ENCODE data around the gene ALDH8A1. TPM values are rescaled to one million over a fixed set of nuclear protein-coding genes. Genes with fewer than 3 reads are reported as not detected.

The ALDH8A1 gene
- total RNA-seq, 1 donor from 2014 or later, result 0.41 TPM

GRCh38 chr6:134990262-134990661 is 40.4 kb upstream of the ALDH8A1 start:
- no peak for TF ChIP-seq EZH2 (IDR thresholded peaks at IDR 0.05; ENCODE audit: insufficient read depth, low read length)
- no peak for TF ChIP-seq CTCF (IDR thresholded peaks at IDR 0.05; ENCODE audit: insufficient read depth, low read depth, low read length)
- Histone ChIP-seq H3K79me2 (ENCODE audit: insufficient read depth, low read length) (no peaks in the 10 kb centered on the region), H3K4me3 (ENCODE audit: insufficient read depth, low read depth, low read length) (no peak overlapping the region), H3K27me3 (ENCODE audit: insufficient read depth, low read length) (no peaks in the 10 kb centered on the region), H3K9ac (ENCODE audit: low read length) (no peak overlapping the region), H3K4me2 (ENCODE audit: low read length) (no peak overlapping the region), H4K20me1 (ENCODE audit: insufficient read depth, low read length) (no peaks in the 10 kb centered on the region), H3K4me1 (ENCODE audit: insufficient read depth, low read length) (no peaks in the 10 kb centered on the region), H3K36me3 (ENCODE audit: insufficient read depth, low read length) (peaks cover 12% of the 10 kb centered on the region), H3K9me3 (ENCODE audit: insufficient read depth, low read depth, low read length) (no peaks in the 10 kb centered on the region), H2AFZ (ENCODE audit: low read depth, low read length) (no peak overlapping the region), H3K27ac (ENCODE audit: low read depth, low read length) (no peak overlapping the region)
- H3K4me3 Mint-ChIP-seq (ENCODE audit: unreplicated experiment), result no peak overlapping the region
- peaks cover 2% of the 10 kb centered on the region for H3K36me3 Mint-ChIP-seq (ENCODE audit: low read depth, unreplicated experiment)
- H3K4me1 Mint-ChIP-seq (ENCODE audit: low read depth, unreplicated experiment), result no peaks in the 10 kb centered on the region
- H3K9me3 Mint-ChIP-seq (ENCODE audit: unreplicated experiment), result no peaks in the 10 kb centered on the region
- DNase-seq (ENCODE audit: low read depth), result no peak
- H3K27ac Mint-ChIP-seq (ENCODE audit: unreplicated experiment), result no peak overlapping the region
- FAIRE-seq, result no peak
- no peaks in the 10 kb centered on the region for H3K27me3 Mint-ChIP-seq (ENCODE audit: low read depth, unreplicated experiment)

DNA sequence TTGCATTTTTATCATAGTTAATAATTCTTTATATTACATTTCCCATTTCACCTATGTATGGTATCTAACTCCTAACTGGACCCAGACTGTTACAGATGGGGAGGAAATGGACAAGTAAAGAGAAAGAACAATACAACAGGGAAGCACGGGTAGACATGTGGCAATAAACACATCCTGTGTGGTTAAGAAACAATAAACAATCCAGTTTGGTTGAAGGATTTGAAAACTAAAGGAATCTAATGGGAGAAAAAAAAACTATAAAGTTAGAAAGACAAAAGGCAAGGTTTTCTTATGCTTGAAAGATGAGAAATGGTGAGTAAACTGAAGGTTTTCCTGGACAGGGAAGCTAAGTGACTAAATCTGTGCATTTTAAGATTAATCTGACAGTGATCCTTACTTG is 34.9 kb upstream of the ALDH8A1 start:
- Histone ChIP-seq H3K4me3 (ENCODE audit: insufficient read depth, low read depth, low read length) (no peak overlapping the region), H3K27me3 (ENCODE audit: insufficient read depth, low read length) (no peaks in the 10 kb centered on the region), H3K4me1 (ENCODE audit: insufficient read depth, low read length) (no peaks in the 10 kb centered on the region), H3K9ac (ENCODE audit: low read length) (no peak overlapping the region), H3K9me3 (ENCODE audit: insufficient read depth, low read depth, low read length) (no peaks in the 10 kb centered on the region), H4K20me1 (ENCODE audit: insufficient read depth, low read length) (no peaks in the 10 kb centered on the region), H3K79me2 (ENCODE audit: insufficient read depth, low read length) (no peaks in the 10 kb centered on the region), H3K36me3 (ENCODE audit: insufficient read depth, low read length) (peaks cover 22% of the 10 kb centered on the region), H3K4me2 (ENCODE audit: low read length) (no peak overlapping the region), H2AFZ (ENCODE audit: low read depth, low read length) (no peak overlapping the region), H3K27ac (ENCODE audit: low read depth, low read length) (no peak overlapping the region)
- no peak for FAIRE-seq
- no peaks in the 10 kb centered on the region for H3K9me3 Mint-ChIP-seq (ENCODE audit: unreplicated experiment)
- no peaks in the 10 kb centered on the region for H3K27me3 Mint-ChIP-seq (ENCODE audit: low read depth, unreplicated experiment)
- H3K36me3 Mint-ChIP-seq (ENCODE audit: low read depth, unreplicated experiment), result peaks cover 11% of the 10 kb centered on the region
- peak; percentile 33 for DNase-seq (ENCODE audit: low read depth)
- no peak for TF ChIP-seq EZH2 (IDR thresholded peaks at IDR 0.05; ENCODE audit: insufficient read depth, low read length)
- TF ChIP-seq CTCF (IDR thresholded peaks at IDR 0.05; ENCODE audit: insufficient read depth, low read depth, low read length), result no peak
- no peak overlapping the region for H3K4me3 Mint-ChIP-seq (ENCODE audit: unreplicated experiment)
- H3K27ac Mint-ChIP-seq (ENCODE audit: unreplicated experiment), result no peak overlapping the region
- peaks cover 13% of the 10 kb centered on the region for H3K4me1 Mint-ChIP-seq (ENCODE audit: low read depth, unreplicated experiment)

- H3K27ac Mint-ChIP-seq (ENCODE audit: unreplicated experiment), result no peak overlapping the region
- H3K4me3 Mint-ChIP-seq (ENCODE audit: unreplicated experiment), result no peak overlapping the region
- no peaks in the 10 kb centered on the region for H3K9me3 ChIP-seq (ENCODE audit: insufficient read depth, low read depth, low read length)
- FAIRE-seq (no peak), DNase-seq (ENCODE audit: low read depth) (no peak)
- no peak overlapping the region for H3K27ac ChIP-seq (ENCODE audit: low read depth, low read length)
- H3K27me3 ChIP-seq (ENCODE audit: insufficient read depth, low read length), result no peaks in the 10 kb centered on the region
- H3K4me1 Mint-ChIP-seq (ENCODE audit: low read depth, unreplicated experiment), result peaks cover 13% of the 10 kb centered on the region
- H3K9ac ChIP-seq (ENCODE audit: low read length), result no peak overlapping the region
- TF ChIP-seq CTCF (IDR thresholded peaks at IDR 0.05; ENCODE audit: insufficient read depth, low read depth, low read length), result no peak
- no peak for TF ChIP-seq EZH2 (IDR thresholded peaks at IDR 0.05; ENCODE audit: insufficient read depth, low read length)
- H4K20me1 ChIP-seq (ENCODE audit: insufficient read depth, low read length), result no peaks in the 10 kb centered on the region
- peaks cover 28% of the 10 kb centered on the region for H3K36me3 ChIP-seq (ENCODE audit: insufficient read depth, low read length)
- peaks cover 11% of the 10 kb centered on the region for H3K36me3 Mint-ChIP-seq (ENCODE audit: low read depth, unreplicated experiment)
- no peaks in the 10 kb centered on the region for H3K79me2 ChIP-seq (ENCODE audit: insufficient read depth, low read length)
- no peaks in the 10 kb centered on the region for H3K9me3 Mint-ChIP-seq (ENCODE audit: unreplicated experiment)
- H3K4me1 ChIP-seq (ENCODE audit: insufficient read depth, low read length), result no peaks in the 10 kb centered on the region
- no peaks in the 10 kb centered on the region for H3K27me3 Mint-ChIP-seq (ENCODE audit: low read depth, unreplicated experiment)
- H3K4me3 ChIP-seq (ENCODE audit: insufficient read depth, low read depth, low read length), result no peak overlapping the region
- no peak overlapping the region for H3K4me2 ChIP-seq (ENCODE audit: low read length)
- H2AFZ ChIP-seq (ENCODE audit: low read depth, low read length), result no peak overlapping the region
Measured at GRCh38 chr6:134983823-134984222, 33.9 kb upstream of the ALDH8A1 start.
